Activated naive CD4-positive, alpha-beta T cell treated with anti-CD3 and anti-CD28 coated beads, Interleukin-2, amount 10 ng/mL, durations not matched to agents 7 days and 5 days (primary cell): ENCODE data around the gene DAAM1.

Source experiments
- CTCF ChIA-PET: fragments of 350-600 bp; sonication (Branson Sonifier 250); formaldehyde crosslinking; loops from one replicate; lab custom pipeline; 2021; ENCODE audit warnings: antibody characterized with exemption; lab: Charles Lee
- DNase-seq: peaks from one replicate; pipeline ENCODE4 v3.0.0-alpha.2; 2020
- H3K27ac Mint-ChIP-seq: one replicate; pipeline ENCODE4 v1.8.0; 2021; ENCODE audit warnings: mild to moderate bottlenecking, moderate library complexity, mixed read lengths
- H3K27me3 Mint-ChIP-seq: one replicate; pipeline ENCODE4 v1.8.0; 2021; ENCODE audit warnings: mild to moderate bottlenecking, mixed read lengths
- H3K36me3 Mint-ChIP-seq: one replicate; pipeline ENCODE4 v1.8.0; 2021; ENCODE audit warnings: mixed read lengths
- H3K4me1 Mint-ChIP-seq: one replicate; pipeline ENCODE4 v1.8.0; 2021; ENCODE audit warnings: mixed read lengths
- H3K4me3 Mint-ChIP-seq: one replicate; pipeline ENCODE4 v1.8.0; 2021; ENCODE audit warnings: mild to moderate bottlenecking, moderate library complexity, mixed read lengths
- H3K9me3 Mint-ChIP-seq: one replicate; pipeline ENCODE4 v1.8.0; 2021; ENCODE audit warnings: mixed read lengths

DAAM1 gene

GRCh38 chr14:59215757-59216156 is 27.3 kb downstream of the DAAM1 start:
- no peak for DNase-seq
- Mint-ChIP-seq H3K9me3 (no peaks in the 10 kb centered on the region), H3K36me3 (no peaks in the 10 kb centered on the region), H3K27me3 (no peaks in the 10 kb centered on the region), H3K27ac (no peak overlapping the region), H3K4me1 (no peaks in the 10 kb centered on the region), H3K4me3 (no peak overlapping the region)
- CTCF ChIA-PET = no interaction called here

- Mint-ChIP-seq H3K36me3 (no peaks in the 10 kb centered on the region), H3K27me3 (no peaks in the 10 kb centered on the region), H3K27ac (no peak overlapping the region), H3K4me1 (no peaks in the 10 kb centered on the region), H3K9me3 (no peaks in the 10 kb centered on the region), H3K4me3 (no peak overlapping the region)
- no peak for DNase-seq
- CTCF ChIA-PET = no interaction called here
These were observed 28.5 kb downstream of the DAAM1 start for GRCh38 chr14:59217011-59217410.

- Mint-ChIP-seq H3K27me3 (no peaks in the 10 kb centered on the region), H3K36me3 (peaks cover 1% of the 10 kb centered on the region)
These were observed 33.1 kb downstream of the DAAM1 start for GRCh38 chr14:59221568-59221967.

DNA sequence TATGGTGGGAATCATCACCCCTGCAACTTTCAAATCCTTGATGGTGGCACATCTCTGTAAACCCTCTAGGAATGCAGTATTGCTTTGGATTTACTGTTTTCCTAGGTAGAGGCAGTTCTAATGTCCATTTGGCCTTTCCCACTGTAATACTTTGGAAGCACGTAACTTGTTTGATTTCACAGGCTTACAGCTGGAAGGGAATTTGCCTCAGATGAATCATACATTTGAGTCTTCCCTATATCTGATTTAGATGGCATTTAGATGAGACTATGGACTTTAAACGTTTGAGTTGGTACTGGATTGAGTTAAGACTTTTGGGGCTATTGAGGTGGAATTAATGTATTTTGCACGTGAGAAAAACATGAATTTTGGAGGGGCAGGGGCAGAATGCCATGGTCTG is 35.9 kb downstream of the DAAM1 start:
- Mint-ChIP-seq H3K9me3 (no peaks in the 10 kb centered on the region), H3K4me3 (no peak overlapping the region), H3K27ac (no peak overlapping the region), H3K27me3 (no peaks in the 10 kb centered on the region), H3K4me1 (peaks cover 7% of the 10 kb centered on the region), H3K36me3 (peaks cover 1% of the 10 kb centered on the region)
- DNase-seq = no peak
- CTCF ChIA-PET = no interaction called here

More at GRCh38 chr14:59221568-59221967, 33.1 kb downstream of the DAAM1 start:
- Mint-ChIP-seq H3K27ac (no peak overlapping the region), H3K4me3 (no peak overlapping the region), H3K4me1 (no peaks in the 10 kb centered on the region), H3K9me3 (no peaks in the 10 kb centered on the region)
- DNase-seq = no peak
- CTCF ChIA-PET = no interaction called here

GRCh38 chr14:59225281-59225680 is 36.8 kb downstream of the DAAM1 start:
- CTCF ChIA-PET = no interaction called here
- H3K4me1 Mint-ChIP-seq = peaks cover 16% of the 10 kb centered on the region
- no peaks in the 10 kb centered on the region for H3K27me3 Mint-ChIP-seq
- H3K27ac Mint-ChIP-seq = no peak overlapping the region
- peaks cover 1% of the 10 kb centered on the region for H3K36me3 Mint-ChIP-seq
- H3K9me3 Mint-ChIP-seq = no peaks in the 10 kb centered on the region
- no peak for DNase-seq
- H3K4me3 Mint-ChIP-seq = no peak overlapping the region

- CTCF ChIA-PET = no interaction called here
These were observed 40.0 kb downstream of the DAAM1 start for GRCh38 chr14:59228421-59228820.

DNA sequence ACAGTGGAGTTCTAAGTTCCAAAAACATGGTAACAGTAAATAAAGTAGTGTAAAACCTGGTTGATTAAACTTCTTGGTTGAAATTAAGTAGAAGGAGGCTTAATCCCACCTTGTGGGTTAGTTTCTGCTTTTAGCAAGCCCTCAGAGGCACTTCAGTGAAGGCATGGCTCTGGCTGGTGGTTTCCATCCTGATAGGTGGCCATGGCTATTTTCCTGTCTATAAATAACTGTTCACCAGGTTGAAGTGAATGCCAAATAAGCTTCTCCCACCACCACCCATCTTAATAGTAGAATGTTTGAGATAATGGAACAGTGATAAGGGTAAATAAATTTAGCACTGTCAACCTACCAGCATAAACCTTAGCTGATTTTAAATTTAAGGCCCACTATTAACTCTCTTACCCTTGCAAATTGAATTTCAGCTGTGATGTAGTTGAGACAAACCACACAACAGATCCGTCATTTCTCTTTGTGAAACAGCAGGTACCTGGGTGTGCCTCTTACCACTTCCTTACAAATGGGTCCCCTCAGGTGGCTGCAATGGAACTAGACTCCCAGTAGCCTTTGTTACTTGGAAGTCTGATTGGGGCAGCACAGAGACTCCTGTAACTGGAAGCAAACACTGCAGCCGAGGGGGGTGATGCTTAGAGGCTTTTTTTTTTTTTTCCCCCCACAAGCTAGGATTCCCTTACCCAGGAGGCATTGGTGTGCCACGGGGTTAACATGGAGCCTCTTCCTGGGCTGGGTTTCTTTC is 41.4 kb downstream of the DAAM1 start:
- H3K27ac Mint-ChIP-seq = peak overlapping the region; percentile 12

More at GRCh38 chr14:59228421-59228820, 40.0 kb downstream of the DAAM1 start:
- Mint-ChIP-seq H3K4me1 (peaks cover 20% of the 10 kb centered on the region), H3K27ac (no peak overlapping the region), H3K27me3 (no peaks in the 10 kb centered on the region), H3K36me3 (peaks cover 1% of the 10 kb centered on the region), H3K4me3 (no peak overlapping the region), H3K9me3 (peaks cover 2% of the 10 kb centered on the region)
- no peak for DNase-seq

DNA sequence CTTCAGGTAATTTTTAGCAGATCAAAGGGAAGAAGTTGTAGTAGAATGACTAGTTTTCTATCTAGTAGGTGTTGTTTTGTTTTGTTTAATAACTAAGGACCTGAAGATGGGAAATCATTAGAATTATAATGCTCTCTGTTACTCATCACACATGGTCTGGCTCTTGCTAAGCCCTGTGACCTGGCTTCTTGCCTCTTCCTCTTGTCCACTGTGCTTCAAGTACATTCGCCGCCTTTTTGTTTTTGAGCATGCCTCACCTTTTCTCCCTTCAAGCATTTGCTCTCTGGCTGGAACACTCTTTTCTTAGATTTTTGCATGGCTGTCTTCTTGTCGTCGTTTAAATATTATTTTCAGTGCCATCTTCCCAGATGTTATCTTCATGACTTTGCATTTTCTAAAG is 47.7 kb downstream of the DAAM1 start:
- peaks cover 2% of the 10 kb centered on the region for H3K9me3 Mint-ChIP-seq
- no peaks in the 10 kb centered on the region for H3K36me3 Mint-ChIP-seq
- CTCF ChIA-PET = no interaction called here
- H3K27ac Mint-ChIP-seq = no peak overlapping the region
- no peaks in the 10 kb centered on the region for H3K27me3 Mint-ChIP-seq
- DNase-seq = no peak
- peaks cover 2% of the 10 kb centered on the region for H3K4me1 Mint-ChIP-seq
- no peak overlapping the region for H3K4me3 Mint-ChIP-seq

More for the DNA sequence above, 41.4 kb downstream of the DAAM1 start:
- CTCF ChIA-PET = no interaction called here
- H3K27me3 Mint-ChIP-seq = no peaks in the 10 kb centered on the region
- DNase-seq = peak; percentile 23
- H3K36me3 Mint-ChIP-seq = peaks cover 1% of the 10 kb centered on the region
- H3K4me1 Mint-ChIP-seq = peaks cover 20% of the 10 kb centered on the region
- peaks cover 2% of the 10 kb centered on the region for H3K9me3 Mint-ChIP-seq
- H3K4me3 Mint-ChIP-seq = no peak overlapping the region

DNA sequence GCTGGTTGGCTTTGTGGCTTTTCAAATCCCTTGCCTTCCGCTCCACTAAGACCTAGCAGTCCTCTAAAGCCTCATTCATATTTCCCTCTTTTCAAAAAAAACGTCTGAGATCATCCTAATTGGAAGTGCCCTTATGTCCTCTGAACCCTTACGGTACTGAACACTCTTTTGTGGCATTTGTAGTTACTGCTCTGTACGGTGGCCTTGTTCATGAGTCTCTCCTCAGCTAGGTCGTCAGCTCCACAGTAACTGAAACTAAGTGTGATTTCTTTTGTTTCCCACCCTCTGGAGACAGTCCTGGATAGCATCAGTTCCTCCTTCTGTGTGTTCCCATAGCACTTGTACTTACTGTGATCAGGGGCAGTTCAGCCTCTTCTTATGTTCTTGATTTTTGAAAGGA is 49.7 kb downstream of the DAAM1 start:
- no peak overlapping the region for H3K27ac Mint-ChIP-seq
- no peaks in the 10 kb centered on the region for H3K9me3 Mint-ChIP-seq
- CTCF ChIA-PET = no interaction called here
- H3K27me3 Mint-ChIP-seq = no peaks in the 10 kb centered on the region
- no peak overlapping the region for H3K4me3 Mint-ChIP-seq
- H3K36me3 Mint-ChIP-seq = no peaks in the 10 kb centered on the region
- no peak for DNase-seq
- no peaks in the 10 kb centered on the region for H3K4me1 Mint-ChIP-seq

- no peak for DNase-seq
- Mint-ChIP-seq H3K27ac (no peak overlapping the region), H3K9me3 (no peaks in the 10 kb centered on the region), H3K36me3 (no peaks in the 10 kb centered on the region), H3K4me3 (no peak overlapping the region), H3K4me1 (no peaks in the 10 kb centered on the region), H3K27me3 (no peaks in the 10 kb centered on the region)
- CTCF ChIA-PET = interaction anchor here (0.7 kb wide), 1 partner anchor 62 kb away, joined by 3 read pairs; no protein-coding TSS in a partner anchor
These were observed 50.6 kb downstream of the DAAM1 start for GRCh38 chr14:59239022-59239421.

DNA sequence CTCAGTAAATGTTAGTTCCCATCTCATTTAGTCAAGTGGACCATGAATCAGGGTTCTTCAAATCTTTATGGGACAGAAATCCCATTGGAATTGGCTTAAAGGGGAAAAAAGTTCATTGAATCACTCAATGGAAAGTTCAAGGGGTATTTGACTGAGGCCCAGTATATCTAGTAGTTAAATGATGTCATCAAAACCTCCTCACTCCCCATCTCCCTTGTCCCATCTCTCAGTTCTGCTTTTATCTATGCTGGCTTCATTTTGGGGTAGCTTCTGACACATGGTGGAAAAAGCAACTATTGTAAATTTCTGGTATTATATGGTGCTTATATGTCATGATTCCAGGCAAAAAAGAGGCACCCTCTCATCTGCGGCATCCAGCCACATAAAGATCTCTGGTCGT is 51.9 kb downstream of the DAAM1 start:
- Mint-ChIP-seq H3K4me1 (no peaks in the 10 kb centered on the region), H3K27ac (no peak overlapping the region), H3K27me3 (no peaks in the 10 kb centered on the region), H3K9me3 (no peaks in the 10 kb centered on the region), H3K4me3 (no peak overlapping the region), H3K36me3 (no peaks in the 10 kb centered on the region)
- CTCF ChIA-PET = no interaction called here
- DNase-seq = no peak

DNA sequence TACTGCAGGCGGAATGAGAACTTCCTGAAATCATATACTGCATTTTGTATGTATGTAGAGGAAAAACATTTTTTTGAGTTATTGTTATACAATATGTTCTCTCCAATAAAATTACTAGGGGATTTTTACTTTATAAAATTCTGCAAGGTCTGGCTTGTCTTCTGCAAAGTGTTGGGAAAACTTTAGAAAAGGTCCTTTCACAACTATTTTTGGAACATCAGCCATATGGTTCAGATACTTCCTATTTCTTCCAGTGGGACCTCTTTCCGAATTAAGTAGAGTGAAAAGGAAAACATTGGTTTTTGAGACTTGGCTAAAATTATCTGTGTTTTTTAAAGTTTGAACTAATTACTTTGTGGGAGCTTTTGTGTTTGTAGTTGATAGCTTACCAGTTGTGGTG is 52.7 kb downstream of the DAAM1 start:
- CTCF ChIA-PET = no interaction called here
- Mint-ChIP-seq H3K36me3 (no peaks in the 10 kb centered on the region), H3K9me3 (no peaks in the 10 kb centered on the region), H3K27me3 (no peaks in the 10 kb centered on the region), H3K4me3 (no peak overlapping the region), H3K27ac (no peak overlapping the region), H3K4me1 (peaks cover 5% of the 10 kb centered on the region)
- no peak for DNase-seq

DNA sequence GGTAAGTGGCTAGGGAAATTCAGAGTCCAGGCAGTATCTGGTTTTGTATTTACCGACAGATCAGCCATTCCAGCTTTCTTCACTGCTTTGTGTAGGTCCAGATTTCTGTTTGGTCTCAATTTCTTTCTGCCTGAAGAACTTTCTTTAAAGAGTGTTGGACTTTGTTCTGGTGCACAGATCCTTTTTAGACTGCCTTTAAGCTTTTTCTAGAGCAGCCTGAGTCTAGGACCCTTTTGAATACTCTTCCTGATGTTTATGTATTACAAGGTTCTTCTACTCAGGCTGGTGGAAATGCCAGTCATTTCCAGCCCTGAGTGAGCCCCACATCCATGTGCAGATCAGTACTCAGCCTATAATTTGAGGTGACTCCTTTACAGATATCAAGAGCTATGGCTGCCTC is 54.7 kb downstream of the DAAM1 start:
- Mint-ChIP-seq H3K27ac (no peak overlapping the region), H3K27me3 (no peaks in the 10 kb centered on the region), H3K36me3 (no peaks in the 10 kb centered on the region), H3K4me3 (no peak overlapping the region), H3K9me3 (no peaks in the 10 kb centered on the region), H3K4me1 (peaks cover 8% of the 10 kb centered on the region)
- CTCF ChIA-PET = no interaction called here
- no peak for DNase-seq

DNA sequence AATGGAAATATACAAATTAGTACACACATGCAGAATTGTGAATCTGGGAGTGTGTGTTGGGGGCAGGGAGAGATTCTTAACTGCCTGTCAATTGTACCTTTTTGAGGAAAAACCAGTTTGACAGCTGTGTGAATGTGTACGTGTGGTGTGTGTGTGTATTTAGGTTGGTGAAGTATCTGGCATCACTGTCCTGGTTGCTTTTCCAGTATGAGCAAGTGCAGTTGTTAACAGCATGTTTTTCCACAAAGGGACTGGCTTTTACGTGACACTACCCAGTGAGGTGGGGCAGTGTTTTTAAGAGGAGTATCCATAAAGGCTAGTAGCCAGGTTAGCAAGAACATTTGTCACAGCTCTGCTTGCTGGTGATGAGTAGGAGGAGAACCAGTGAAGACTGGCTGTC is 56.1 kb downstream of the DAAM1 start:
- CTCF ChIA-PET = no interaction called here
- no peak for DNase-seq
- Mint-ChIP-seq H3K27ac (no peak overlapping the region), H3K4me1 (peaks cover 8% of the 10 kb centered on the region), H3K36me3 (no peaks in the 10 kb centered on the region), H3K9me3 (no peaks in the 10 kb centered on the region), H3K4me3 (no peak overlapping the region), H3K27me3 (no peaks in the 10 kb centered on the region)

GRCh38 chr14:59245809-59246295 is 57.4 kb downstream of the DAAM1 start:
- CTCF ChIA-PET = no interaction called here
- H3K4me1 Mint-ChIP-seq = peaks cover 8% of the 10 kb centered on the region
- no peak overlapping the region for H3K4me3 Mint-ChIP-seq
- no peaks in the 10 kb centered on the region for H3K9me3 Mint-ChIP-seq
- no peak overlapping the region for H3K27ac Mint-ChIP-seq
- DNase-seq = no peak
- H3K36me3 Mint-ChIP-seq = no peaks in the 10 kb centered on the region
- H3K27me3 Mint-ChIP-seq = no peaks in the 10 kb centered on the region
